Colon (tissue), 2 donors: ENCODE results near the gene NIT1.

ENCODE experiments used
- FAIRE-seq: peaks from 2 replicates; lab custom pipeline; 2012; peaks lifted over from hg19 to GRCh38; lab: Jason Lieb, UNC
- donor health status: control.
- donor health status: control.

Gene NIT1

DNA sequence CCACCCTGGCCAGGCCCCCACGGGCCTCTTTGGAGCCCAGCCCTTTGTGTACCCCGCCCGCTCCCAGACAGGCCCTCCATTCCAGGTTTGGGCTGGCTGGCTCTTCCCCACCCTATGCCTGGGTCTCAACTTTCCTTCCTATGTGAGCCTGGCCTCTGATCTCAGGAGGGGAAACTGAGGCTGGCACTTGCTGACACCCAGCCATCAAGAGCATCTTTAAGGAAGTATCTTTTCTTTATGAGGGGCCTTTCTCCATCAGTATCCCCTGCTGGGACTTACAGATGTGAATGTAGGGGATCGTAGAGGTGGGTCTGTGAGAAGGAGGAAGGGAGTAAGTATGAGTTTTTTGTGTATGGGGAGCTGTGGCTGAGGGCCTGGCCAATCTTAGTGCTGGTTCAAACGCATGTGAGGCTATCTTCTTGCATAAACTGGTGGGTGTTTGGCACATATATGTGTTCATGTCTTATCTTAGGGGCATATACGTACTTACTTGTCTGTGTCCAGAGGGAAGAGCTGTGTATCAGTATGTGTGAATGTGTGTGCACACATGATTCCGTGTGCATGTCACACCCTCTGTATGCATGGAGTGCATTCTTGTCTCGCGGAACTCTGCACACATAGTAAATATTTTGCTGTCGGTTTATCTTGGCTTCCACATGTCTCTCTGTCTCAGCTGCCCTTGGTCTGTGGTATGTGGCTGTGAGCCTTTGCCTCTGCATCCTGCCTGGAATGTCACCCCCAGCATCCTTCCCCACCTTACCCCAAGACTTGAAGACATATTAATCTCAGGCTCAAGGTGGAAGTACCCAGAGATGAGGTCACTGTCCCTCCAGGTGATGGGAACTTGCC lies 33.9 kb upstream of the NIT1 start:
- no peak for FAIRE-seq

DNA sequence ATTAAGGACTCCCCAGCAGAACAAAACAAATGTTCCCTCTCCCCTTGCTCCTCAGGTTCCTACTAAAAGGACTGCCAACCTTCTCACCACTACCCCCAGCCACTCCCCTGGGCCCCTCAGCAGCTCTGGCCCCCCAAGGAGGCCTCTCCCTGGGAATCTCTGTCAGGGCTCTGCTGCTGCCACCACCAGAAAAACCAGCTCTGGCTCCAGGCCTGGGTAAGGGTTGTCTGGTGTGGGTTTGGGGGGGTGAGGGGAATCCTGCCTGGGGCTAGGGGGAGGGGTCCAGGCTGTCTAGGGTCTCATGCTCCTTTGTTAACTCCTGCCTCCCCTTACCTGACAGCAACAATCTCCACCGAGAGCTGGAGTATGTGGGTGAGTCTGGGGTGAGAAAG lies 33.3 kb upstream of the NIT1 start:
- no peak for FAIRE-seq

DNA sequence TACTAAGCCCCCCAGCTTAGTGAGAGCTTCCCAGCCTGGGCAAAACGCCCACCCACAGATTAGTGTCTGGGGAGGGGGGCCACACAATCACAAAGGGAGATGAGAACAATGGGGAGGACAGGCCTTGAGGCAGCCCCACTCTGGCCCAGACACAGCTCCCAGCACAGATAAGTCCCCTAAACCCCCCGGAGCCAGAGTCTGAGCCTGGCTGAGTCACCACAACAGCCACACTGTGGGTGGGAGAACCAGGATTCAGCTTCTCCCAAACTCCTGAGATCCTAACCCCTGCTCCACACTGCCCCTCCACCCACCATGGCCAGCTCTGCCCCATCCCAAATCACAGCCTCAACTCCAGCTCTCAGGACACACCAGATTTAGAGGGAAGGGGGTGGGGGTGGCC lies 32.7 kb upstream of the NIT1 start:
- FAIRE-seq = no peak

DNA sequence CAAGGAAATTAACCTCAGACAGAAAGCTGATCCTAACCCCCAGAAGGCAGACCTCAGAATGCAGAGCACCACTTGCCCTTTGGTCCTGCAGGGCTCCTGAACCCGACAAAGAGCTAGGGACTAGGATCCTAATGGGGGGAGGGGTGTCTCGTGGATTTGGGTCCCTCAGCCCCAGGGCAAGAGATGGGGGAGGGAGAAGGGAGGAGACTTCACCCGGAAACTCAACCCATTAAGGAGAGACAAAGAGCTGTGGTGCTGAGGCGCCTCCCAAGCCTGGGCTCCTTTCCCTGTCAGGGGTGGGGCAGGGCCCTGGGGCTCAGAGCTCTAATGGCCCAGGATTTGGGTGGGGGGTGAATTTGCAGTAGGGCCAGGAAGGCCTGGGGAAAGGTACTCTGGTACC lies 31.4 kb upstream of the NIT1 start:
- FAIRE-seq = no peak

DNA sequence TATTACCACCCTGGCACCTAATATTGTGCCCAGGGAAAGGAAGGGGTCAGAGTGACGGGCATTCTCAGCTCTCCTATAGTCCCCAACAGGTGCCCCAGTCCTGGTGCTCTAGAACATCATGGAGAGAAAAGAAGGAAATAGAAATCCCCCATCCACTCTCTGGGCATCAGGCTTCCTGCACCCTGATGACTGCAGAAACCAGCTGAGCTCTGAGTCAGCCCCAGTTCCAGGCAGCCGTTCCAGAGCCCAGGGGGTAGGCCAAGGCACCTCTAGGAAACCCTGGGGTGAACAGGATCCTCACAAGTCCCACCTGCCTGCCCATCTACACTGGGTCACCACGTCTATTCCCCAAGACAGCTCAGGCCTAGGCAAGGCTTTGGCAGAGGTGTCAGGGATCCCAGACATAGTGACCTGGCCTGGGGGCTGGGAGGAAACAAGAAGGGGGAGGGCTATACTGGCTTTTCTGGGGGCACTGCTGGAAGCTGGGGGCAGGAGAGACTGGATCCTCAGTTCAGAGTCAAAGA lies 29.3 kb upstream of the NIT1 start:
- no peak for FAIRE-seq

DNA sequence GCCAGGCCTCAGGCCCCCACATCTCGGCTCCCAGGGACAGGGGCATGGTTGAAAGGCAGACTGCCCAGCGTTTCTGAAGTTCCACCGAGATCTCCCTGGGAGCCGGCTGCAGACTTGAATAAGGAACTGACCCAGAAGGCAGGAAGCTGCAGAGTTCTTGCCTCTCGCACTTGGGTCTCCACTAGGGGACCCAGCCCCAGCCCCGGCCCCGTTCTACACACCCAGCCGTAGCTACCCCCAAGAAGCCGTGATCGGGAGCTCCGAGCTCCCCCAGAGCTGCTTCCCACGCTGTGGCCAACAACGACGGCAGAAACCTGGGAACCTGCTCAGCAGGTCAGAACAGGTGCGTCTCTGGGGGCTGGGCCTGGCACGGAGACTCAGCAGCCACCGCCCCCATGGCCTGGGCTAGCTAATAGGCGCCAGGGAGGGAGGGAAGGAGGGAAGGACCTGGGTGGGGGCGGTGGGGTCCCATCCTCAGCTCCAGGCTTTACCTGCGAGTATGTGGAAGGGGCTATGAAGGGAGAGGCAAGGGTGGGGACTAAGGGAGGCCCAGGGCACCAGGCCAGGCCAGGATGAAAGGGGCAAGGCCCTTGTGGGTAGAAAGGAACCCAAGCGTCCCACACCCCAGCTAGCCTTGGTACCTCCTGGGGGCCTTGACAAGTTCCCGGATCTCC lies 28.5 kb upstream of the NIT1 start, which contains the start of gene NECTIN4:
NECTIN4 (minus strand) TSS at position 308 of the 674 bp plus-strand sequence; CDS start at position 46, 262 bp downstream.
- FAIRE-seq = no peak

DNA sequence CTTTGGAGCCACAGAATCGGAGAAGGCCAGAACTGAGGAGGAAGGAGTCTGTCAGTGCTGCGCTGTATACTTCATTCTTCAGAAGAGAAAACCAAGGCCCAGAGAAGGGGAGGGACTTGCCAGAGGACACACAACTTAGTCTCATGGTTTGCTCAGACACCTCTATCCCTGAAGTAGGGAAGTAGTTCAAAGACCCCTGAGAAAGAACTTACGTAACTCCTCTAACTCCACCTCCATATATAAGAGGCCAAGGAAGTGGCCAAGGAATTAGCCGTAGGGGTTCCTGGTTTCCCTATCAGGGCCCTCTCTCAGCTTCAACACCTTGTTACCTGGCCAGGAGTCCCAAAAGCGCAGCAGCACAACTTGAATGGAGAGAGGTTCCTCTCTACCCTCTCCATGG lies 28.0 kb upstream of the NIT1 start:
- FAIRE-seq = no peak

DNA sequence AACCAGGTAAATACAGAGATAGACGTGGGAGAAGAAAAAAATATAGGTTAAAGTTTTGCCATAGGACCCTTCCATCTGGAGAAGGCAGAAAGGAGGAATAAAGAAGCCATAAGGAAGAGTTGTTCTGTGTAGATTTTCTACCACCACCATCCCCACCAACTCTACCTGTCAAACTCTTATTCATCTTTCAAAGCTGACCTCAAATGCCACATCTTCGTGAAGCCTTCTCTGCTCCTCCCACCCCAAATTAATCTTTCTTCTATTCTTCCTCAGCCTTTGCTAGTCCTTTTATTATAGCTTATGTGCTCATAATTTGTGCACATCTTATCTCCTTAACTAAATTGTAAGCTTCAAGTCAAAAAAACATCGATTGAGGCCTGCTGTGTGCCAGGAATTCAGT lies 27.3 kb upstream of the NIT1 start:
- FAIRE-seq = no peak

DNA sequence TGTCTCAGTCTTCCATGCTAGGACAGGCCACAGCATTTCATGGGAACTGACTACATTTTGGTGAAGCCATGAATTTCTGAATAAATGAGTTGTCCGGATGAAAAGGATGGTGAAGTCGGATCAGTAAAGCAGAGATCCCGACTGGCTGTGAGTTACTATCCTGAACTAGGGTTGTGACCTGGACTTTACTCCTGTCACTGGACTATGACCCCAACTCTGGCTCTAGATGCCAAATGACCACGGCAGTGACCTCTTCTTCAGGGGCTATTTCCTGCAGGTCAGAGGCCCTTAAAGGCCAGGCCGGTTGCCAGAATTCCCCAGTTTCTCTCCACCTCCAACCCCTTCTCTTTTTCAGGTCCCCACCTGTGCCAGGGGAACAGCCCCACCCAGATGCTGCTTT lies 26.8 kb upstream of the NIT1 start:
- no peak for FAIRE-seq

DNA sequence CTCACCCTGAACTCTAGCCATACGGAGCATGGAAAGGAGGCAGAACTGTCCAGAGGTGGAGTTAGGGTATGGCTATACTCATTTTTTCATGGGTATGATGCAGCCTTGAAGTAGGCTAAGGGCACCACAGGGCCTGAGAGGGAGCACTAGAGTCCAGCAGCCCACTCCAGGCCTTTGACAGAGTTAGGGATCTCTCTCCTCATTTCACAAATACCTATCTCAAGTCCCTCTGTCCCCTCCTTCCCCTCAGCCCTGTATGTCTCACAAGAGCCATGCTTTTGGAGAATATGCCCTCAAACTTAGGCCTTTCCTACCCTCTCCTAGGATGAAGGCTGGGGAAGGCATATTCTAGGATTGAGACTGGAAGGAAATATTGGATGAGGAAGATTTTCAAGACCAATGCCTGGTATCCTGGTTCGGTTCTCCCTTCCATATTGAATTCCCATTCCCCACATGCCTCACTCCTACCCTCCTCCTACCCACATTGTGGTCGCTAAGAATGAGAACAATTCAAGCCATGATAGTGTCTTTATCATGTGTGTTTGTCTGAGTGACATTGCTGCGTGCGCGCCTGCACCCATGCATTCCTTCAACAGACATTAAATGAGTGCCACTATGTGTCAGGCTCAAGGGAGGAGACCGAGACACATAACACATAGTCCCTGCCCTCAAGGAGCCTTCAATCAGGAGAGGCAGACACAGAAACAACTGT lies 26.0 kb upstream of the NIT1 start:
- FAIRE-seq = no peak

DNA sequence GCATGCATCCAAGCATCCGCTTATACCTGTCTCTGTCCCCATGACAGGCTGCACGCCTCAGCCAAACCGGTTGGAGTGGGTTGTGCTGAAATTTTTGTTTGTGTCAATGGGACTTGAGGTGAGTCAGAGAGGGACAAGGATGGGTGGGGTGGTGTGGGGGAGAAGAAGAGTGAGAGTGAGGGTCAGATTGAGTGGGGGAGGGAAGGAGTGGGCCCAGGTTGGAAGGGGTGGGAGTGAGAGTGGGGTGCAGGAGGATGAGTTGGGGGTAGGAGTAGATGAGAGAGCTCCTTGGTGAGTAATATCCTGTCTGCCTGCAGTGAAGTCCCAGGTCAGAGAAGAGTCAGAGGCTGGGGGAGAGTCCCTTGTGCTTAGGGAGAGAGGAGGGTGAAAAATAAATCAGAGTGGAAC lies 25.3 kb upstream of the NIT1 start:
- FAIRE-seq = no peak

DNA sequence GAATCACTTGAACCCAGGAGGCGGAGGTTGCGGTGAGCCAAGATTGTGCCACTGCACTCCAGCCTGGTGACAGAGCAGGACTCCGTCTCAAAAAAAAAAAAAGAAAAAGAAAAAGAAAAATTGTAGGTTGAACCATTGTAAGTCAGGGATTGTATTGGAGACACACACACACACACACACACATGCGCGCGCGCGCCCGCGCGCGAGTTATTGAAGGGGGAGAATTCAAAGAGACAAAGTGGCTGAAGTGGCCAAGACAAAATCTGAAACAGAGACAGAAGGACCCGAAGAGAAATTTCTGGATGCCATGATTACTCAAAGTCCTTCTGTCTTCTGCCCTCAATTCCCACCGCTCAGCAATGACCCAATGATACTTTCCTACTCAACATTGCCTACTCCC lies 23.4 kb upstream of the NIT1 start:
- no peak for FAIRE-seq

DNA sequence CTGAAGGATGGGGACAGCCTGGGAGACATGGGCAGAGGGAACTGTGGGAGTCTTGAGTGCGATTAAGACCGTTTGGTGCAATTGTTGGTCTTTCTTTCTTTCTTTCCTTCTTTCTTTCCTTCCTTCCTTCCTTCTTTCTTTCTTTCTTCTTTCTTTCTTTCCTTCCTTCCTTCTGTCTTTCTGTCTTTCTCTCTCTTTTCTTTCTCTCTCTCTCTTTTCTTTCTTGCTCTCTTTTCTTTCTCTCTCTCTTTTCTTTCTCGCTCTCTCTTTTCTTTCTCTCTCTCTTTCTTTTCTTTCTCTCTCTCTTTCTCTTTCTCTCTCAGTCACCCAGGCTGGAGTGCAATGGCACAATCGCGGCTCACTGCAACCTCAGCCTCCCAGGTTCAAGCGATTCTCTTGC lies 22.7 kb upstream of the NIT1 start:
- FAIRE-seq = no peak

DNA sequence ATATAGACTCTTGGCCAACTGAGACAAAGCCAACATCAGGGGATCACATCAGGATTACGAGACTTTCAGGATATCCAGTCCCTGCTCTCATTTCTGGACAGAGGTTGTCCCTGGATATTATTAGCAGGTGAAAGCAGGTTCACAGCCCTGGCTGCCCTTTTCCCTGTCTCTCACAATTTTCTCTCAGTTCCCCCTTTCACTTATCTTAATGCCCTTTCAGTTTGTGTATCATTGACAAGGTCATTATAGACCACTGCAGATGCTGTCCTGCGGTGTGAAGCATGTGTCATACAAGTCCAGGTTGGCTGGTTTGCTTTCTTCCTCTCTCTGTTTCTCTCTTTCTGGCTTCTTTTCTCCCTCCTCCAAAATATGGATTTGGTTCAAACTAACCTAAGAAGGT lies 21.9 kb upstream of the NIT1 start:
- no peak for FAIRE-seq

DNA sequence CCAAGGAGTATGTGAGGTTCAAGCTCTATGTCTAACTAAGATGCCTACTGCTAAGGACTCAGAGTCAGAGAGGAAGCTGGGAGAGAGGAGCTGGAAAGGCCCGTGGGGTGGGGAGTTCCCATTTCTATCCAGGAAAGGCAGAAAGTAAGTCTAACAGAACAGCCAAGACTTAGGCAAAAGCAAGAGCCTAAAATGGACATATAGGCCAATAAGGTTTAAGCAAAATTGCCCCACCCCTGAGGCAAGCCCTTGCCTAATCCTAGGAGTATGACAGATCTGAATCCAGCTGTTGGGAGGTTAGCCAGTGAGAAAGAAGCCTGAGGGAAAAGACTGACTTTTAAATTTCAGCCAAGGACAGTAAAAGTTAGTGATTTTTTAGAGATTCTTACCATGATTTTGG lies 21.4 kb upstream of the NIT1 start:
- no peak for FAIRE-seq

DNA sequence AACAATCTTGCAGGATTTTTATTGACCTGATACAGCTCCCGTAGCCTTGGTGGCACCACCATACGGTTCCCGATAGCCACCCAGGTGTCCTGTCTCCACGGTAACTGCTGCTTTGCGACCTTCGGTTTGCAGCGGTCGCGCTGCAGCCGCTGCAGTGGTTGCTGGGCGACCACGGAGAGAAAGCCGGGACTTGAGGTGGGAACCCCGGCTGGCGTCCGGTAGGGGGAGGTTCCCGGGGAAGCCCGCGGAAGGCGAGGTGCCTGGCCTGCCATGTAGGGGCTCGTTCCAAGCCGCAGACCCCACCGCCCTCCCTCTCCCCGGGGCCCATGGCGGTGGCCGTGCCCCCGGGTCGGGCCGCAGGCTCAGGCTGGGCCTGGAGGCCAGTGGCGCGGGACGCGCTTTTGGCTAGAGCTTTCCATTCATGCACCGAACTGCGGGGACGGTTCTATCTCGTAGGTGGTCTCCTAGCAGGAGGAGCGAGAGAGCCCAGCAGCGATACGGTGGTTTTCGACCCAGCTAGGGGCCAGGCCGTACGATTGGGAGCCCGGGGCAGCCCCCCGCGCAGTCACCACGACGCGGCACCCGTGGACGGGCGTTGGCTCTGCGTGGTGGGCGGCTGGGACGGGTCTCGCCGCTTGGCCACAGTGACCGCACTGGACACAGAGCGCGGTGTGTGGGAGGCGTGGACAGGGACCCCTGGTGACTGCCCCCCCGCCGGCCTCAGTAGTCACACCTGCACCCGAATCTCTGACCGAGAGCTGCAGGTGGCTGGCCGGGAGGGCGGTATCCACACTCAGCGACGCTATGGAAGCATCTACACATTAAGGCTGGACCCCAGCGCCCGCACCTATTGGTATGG lies 19.5 kb upstream of the NIT1 start, which contains the start of gene KLHDC9:
KLHDC9 (plus strand) TSS at position 152 of the 859 bp plus-strand sequence; CDS start at position 327, 175 bp downstream.
- no peak for FAIRE-seq

DNA sequence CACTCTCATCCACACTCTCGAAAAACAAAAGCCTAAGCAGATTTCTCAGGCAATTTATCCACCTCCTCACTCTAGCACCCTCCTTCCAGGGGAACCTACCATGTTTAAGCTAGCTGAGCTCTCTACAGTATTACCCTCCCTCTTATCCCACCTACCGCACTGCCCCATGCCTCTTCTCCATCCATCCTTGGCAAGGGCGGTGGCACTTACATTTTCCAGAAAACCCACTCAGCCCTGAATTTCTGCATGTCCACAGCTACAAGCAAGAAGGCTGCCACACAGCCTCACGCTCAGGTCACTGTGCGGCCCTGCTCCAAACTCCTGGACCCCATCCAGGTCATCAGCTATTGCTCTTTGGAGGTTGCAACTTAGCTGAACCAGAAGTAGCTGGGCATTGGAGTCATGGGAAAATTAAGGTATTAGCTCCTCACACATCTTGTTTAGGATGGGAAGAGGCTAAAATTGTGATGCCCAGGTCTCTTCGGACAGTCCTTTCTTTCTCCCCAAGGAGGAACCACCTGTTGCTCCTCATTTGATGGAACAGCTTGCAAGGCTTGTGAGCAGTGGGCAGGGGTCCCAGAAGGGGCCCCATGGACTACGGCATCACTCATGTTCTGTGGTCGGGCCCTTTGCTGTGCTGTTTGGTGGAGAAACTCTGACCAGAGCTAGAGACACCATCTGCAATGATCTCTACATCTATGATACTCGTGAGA lies 18.7 kb upstream of the NIT1 start:
- no peak for FAIRE-seq

DNA sequence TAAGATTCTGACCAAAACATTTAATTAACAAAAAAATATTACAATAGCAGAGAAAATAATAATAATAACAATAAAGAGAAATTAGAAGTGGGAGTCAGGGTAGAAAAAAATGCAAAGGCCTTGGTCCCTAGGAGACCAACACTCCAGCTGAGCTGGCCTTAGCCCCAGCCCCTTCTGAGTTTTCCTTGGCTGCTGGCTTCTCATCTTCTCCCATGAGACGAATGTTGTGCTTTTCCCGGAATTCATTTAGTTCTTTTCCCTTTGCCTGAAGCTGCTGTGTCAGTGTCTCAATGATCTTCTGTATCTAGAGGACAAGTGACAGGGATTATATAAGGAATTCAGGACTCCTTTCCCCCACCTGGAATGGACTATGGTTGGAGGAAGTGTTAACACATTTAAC lies 17.3 kb upstream of the NIT1 start:
- no peak for FAIRE-seq

DNA sequence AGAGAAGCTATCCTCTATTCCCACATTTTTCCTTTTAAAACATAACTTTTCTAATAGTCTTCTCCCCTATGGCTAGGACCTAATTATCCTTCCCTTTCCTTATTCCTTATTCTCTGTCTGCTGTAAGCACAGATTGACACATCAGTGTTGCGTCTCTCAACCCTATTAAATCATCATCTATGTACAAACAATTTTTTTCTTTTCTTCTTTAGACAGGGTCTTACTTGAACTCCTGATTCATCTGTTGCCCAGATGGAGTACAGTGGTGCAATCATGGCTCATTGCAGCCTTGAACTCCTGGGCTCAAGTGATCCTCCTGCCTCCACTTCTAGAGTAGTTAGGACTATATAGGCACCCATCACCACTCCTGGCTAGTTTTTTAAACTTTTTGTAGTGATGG lies 11.5 kb upstream of the NIT1 start:
- no peak for FAIRE-seq

DNA sequence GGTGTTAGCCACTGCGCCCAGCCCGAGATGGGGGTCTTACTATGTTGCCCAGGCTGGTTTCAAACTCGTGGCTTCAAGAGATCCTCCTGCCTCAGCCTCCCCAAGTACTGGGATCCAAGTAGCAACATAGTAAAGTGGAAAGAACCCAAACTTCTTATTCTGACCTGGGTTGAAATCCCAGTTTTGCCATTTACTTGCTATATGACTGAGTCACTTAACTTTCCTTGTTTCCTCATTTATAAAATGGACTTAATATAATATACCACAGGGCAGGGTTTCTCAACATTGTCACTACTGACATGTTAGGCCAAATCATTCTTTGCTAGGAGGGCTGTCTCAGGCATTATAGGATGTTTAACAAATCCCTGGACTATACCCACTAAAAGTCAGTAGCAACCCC lies 6.8 kb upstream of the NIT1 start:
- no peak for FAIRE-seq

DNA sequence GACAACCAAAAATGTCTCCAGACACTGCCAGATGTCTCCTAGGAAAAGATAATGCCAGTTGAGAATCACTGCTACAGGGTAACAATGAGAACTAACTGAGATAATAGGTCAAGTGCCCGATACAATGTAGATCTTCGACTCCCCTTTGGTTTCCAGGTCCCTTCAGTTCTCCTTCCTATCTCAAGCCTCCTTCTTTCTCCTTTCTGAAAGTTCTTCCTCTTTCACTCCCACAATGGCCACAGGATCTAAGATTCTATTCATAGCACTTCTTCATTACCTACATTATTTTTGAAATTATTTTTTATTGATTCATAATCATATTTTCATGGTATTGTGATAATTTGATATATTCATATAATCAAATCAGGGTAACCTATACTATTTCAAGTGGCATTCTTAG lies 6.4 kb upstream of the NIT1 start:
- no peak for FAIRE-seq
